ENCODE measurements around the gene GMDS. TPM values are rescaled to one million over a fixed set of nuclear protein-coding genes. Genes with fewer than 3 reads are reported as not detected.
"Not testable (repeated sequence)": the region's sequence is repeated elsewhere in the genome, so short reads cannot be mapped to it uniquely, and the experiment has no call there.

GMDS gene
- total RNA-seq, 1 donor from 2014 or later: 17.9 TPM

- DNase-seq (ENCODE audit: low read depth): no peak
- H3K4me3 ChIP-seq (ENCODE audit: low read depth, low read length): no peak overlapping the region
- TF ChIP-seq CTCF (conservative IDR thresholded peaks at IDR 0.05; ENCODE audit: low read depth, low read length): no peak
Observed at GRCh38 chr6:1696463-1696850, 548.9 kb downstream of the GMDS start.

GRCh38 chr6:1695546-1696462 is 549.6 kb downstream of the GMDS start:
- H3K4me3 ChIP-seq (ENCODE audit: low read depth, low read length): no peak overlapping the region
- DNase-seq (ENCODE audit: low read depth): no peak
- TF ChIP-seq CTCF (conservative IDR thresholded peaks at IDR 0.05; ENCODE audit: low read depth, low read length): no peak

GRCh38 chr6:1691828-1692227 is 553.6 kb downstream of the GMDS start:
- DNase-seq (ENCODE audit: low read depth); H3K4me3 ChIP-seq (ENCODE audit: low read depth, low read length): not testable (repeated sequence)

- not testable (repeated sequence) for H3K4me3 ChIP-seq (ENCODE audit: low read depth, low read length); DNase-seq (ENCODE audit: low read depth)
Observed at GRCh38 chr6:1690656-1691055, 554.7 kb downstream of the GMDS start.

- TF ChIP-seq CTCF (conservative IDR thresholded peaks at IDR 0.05; ENCODE audit: low read depth, low read length): no peak
- no peak overlapping the region for H3K4me3 ChIP-seq (ENCODE audit: low read depth, low read length)
- peak; percentile 36 for DNase-seq (ENCODE audit: low read depth)
Observed at GRCh38 chr6:1689141-1689540, 556.3 kb downstream of the GMDS start.

- TF ChIP-seq CTCF (conservative IDR thresholded peaks at IDR 0.05; ENCODE audit: low read depth, low read length): no peak
- no peak for DNase-seq (ENCODE audit: low read depth)
Observed at GRCh38 chr6:1688396-1688795, 557.0 kb downstream of the GMDS start.

GRCh38 chr6:1687402-1687801 is 558.0 kb downstream of the GMDS start:
- no peak for TF ChIP-seq CTCF (conservative IDR thresholded peaks at IDR 0.05; ENCODE audit: low read depth, low read length)
- DNase-seq (ENCODE audit: low read depth): no peak
- no peak overlapping the region for H3K4me3 ChIP-seq (ENCODE audit: low read depth, low read length)

More at GRCh38 chr6:1688396-1688795, 557.0 kb downstream of the GMDS start:
- H3K4me3 ChIP-seq (ENCODE audit: low read depth, low read length): no peak overlapping the region
